HepG2 (cell line): ENCODE data around the gene BPHL. TPM values are rescaled to one million over a fixed set of nuclear protein-coding genes. Genes with fewer than 3 reads are reported as not detected.
A peak's percentile ranks its signal among the peaks of the same experiment; 100 is the strongest.

Source experiments
- AKAP8 ChIP-seq: sonication (generic); formaldehyde crosslinking; IDR thresholded peaks from 2 replicates; pipeline ENCODE4 v1.5.1; 2020; ENCODE audit warnings: mild to moderate bottlenecking, missing genetic modification reagents
- LBX2 ChIP-seq: sonication (generic); formaldehyde crosslinking; IDR thresholded peaks from 2 replicates; pipeline ENCODE4 v1.5.0; 2020; ENCODE audit warnings: missing genetic modification reagents, mild to moderate bottlenecking, borderline replicate concordance
- PAX8 ChIP-seq: sonication (generic); formaldehyde crosslinking; IDR thresholded peaks from 2 replicates; pipeline ENCODE4 v1.8.0; 2022; ENCODE audit warnings: mild to moderate bottlenecking, missing genetic modification reagents, borderline replicate concordance
- POGZ ChIP-seq: sonication (generic); formaldehyde crosslinking; IDR thresholded peaks from 2 replicates; pipeline ENCODE4 v1.4.0; 2020; ENCODE audit warnings: mild to moderate bottlenecking, missing genetic modification reagents
- SRSF9 ChIP-seq: fragments of 200-400 bp; formaldehyde crosslinking; IDR thresholded peaks from 2 replicates; pipeline ENCODE4 v1.6.1; 2018; ENCODE audit warnings: borderline replicate concordance, mild to moderate bottlenecking, low read depth, low read length; ENCODE audit not compliant: insufficient read depth, poor library complexity, severe bottlenecking
- TBX3 ChIP-seq: fragments of 450-650 bp; IDR thresholded peaks from 2 replicates; pipeline ENCODE4 v1.6.1; 2017; ENCODE audit warnings: antibody characterized with exemption, mild to moderate bottlenecking, inconsistent platforms, borderline replicate concordance
- TFAP4 ChIP-seq: sonication (generic); IDR thresholded peaks from 2 replicates; pipeline ENCODE4 v1.6.1; 2016; ENCODE audit warnings: low read depth, borderline replicate concordance
- TFE3 ChIP-seq: IDR thresholded peaks from 2 replicates; pipeline ENCODE4 v1.6.1; 2016
- ZBTB7B ChIP-seq: sonication (generic); formaldehyde crosslinking; IDR thresholded peaks from 2 replicates; pipeline ENCODE4 v1.4.0; 2020; ENCODE audit warnings: missing genetic modification reagents
- ZNF589 ChIP-seq: sonication (generic); formaldehyde crosslinking; conservative IDR thresholded peaks from 2 replicates; pipeline ENCODE4 v1.8.0; 2022; ENCODE audit warnings: mild to moderate bottlenecking, moderate library complexity, missing genetic modification reagents
- ZNF770 ChIP-seq: sonication (generic); formaldehyde crosslinking; IDR thresholded peaks from 2 replicates; pipeline ENCODE4 v1.5.0; 2020; ENCODE audit warnings: mild to moderate bottlenecking, missing genetic modification reagents
- polyA plus RNA-seq, 8 experiments: library from polyadenylated mRNA; depleted of rRNA in 3 of 8; stranded (reverse) in 7 of 8; unstranded in 1 of 8; fragments of >200 nt; fragmentation: Illumina TruSeq in 4 of 8; extraction: Trizol in 4 of 8; gene quantifications; 2 replicates each; pipeline versions ENCODE4 v1.2.1 to v1.2.3, GENCODE V29; 2011 to 2016; ENCODE audit warnings: low read depth in 4 of 8, missing spikeins in 1 of 8, mixed read lengths in 1 of 8; ENCODE audit not compliant: insufficient read depth in 1 of 8
- total RNA-seq, 5 experiments: library from RNA; depleted of rRNA; stranded (reverse); fragments of >200 nt; fragmentation: Illumina TruSeq; extraction: Trizol; gene quantifications; 2 replicates each; pipeline ENCODE4 v1.2.3, GENCODE V29; 2016; ENCODE audit warnings: low read depth in 1 of 5
- TF ChIP-seq, protein P1 (sequence below): sonication (generic); formaldehyde crosslinking; IDR thresholded peaks from 2 replicates; pipeline ENCODE4 v1.4.0; 2020; ENCODE audit warnings: missing genetic modification reagents
- TF ChIP-seq, protein P2 (sequence below): sonication (generic); formaldehyde crosslinking; IDR thresholded peaks from 2 replicates; pipeline ENCODE4 v1.8.1; 2023; ENCODE audit warnings: mild to moderate bottlenecking, missing genetic modification reagents
- TF ChIP-seq, protein P3 (sequence below): sonication (generic); formaldehyde crosslinking; IDR thresholded peaks from 2 replicates; pipeline ENCODE4 v1.4.0; 2020; ENCODE audit warnings: mild to moderate bottlenecking, low read depth, missing genetic modification reagents

The BPHL gene
- total and polyA plus RNA-seq, 2 of the 13 experiments (the other 11 are each of a cell fraction or from before 2014, with no cell fraction given) = 37.8 to 39.5 TPM

GRCh38 chr6:3162565-3163247 is 44.2 kb downstream of the BPHL start (continued):
- TF ChIP-seq TBX3 (peak; percentile 70; the same call in 1 of the 2 replicates), TFAP4 (no peak), POGZ (CRISPR knock-in tag) (peak; percentile 76), PAX8 (CRISPR knock-in tag) (no peak), ZBTB7B (CRISPR knock-in tag) (peak; percentile 80), SRSF9 (no peak), ZNF589 (CRISPR knock-in tag) (peak; percentile 96), ZNF770 (no peak), TFE3 (CRISPR knock-in tag) (peak; percentile 71), LBX2 (CRISPR knock-in tag) (peak; percentile 64; the same call in 1 of the 2 replicates), AKAP8 (CRISPR knock-in tag) (peak; percentile 47; the same call in 1 of the 2 replicates)
- TF ChIP-seq, protein P1, sequence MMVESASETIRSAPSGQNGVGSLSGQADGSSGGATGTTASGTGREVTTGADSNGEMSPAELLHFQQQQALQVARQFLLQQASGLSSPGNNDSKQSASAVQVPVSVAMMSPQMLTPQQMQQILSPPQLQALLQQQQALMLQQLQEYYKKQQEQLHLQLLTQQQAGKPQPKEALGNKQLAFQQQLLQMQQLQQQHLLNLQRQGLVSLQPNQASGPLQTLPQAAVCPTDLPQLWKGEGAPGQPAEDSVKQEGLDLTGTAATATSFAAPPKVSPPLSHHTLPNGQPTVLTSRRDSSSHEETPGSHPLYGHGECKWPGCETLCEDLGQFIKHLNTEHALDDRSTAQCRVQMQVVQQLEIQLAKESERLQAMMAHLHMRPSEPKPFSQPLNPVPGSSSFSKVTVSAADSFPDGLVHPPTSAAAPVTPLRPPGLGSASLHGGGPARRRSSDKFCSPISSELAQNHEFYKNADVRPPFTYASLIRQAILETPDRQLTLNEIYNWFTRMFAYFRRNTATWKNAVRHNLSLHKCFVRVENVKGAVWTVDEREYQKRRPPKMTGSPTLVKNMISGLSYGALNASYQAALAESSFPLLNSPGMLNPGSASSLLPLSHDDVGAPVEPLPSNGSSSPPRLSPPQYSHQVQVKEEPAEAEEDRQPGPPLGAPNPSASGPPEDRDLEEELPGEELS (CRISPR knock-in tag) = no peak; the same call in 1 of the 2 replicates
- TF ChIP-seq, protein P2, sequence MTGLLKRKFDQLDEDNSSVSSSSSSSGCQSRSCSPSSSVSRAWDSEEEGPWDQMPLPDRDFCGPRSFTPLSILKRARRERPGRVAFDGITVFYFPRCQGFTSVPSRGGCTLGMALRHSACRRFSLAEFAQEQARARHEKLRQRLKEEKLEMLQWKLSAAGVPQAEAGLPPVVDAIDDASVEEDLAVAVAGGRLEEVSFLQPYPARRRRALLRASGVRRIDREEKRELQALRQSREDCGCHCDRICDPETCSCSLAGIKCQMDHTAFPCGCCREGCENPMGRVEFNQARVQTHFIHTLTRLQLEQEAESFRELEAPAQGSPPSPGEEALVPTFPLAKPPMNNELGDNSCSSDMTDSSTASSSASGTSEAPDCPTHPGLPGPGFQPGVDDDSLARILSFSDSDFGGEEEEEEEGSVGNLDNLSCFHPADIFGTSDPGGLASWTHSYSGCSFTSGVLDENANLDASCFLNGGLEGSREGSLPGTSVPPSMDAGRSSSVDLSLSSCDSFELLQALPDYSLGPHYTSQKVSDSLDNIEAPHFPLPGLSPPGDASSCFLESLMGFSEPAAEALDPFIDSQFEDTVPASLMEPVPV (CRISPR knock-in tag) = peak; percentile 81; the same call in 1 of the 2 replicates
- TF ChIP-seq, protein P3, sequence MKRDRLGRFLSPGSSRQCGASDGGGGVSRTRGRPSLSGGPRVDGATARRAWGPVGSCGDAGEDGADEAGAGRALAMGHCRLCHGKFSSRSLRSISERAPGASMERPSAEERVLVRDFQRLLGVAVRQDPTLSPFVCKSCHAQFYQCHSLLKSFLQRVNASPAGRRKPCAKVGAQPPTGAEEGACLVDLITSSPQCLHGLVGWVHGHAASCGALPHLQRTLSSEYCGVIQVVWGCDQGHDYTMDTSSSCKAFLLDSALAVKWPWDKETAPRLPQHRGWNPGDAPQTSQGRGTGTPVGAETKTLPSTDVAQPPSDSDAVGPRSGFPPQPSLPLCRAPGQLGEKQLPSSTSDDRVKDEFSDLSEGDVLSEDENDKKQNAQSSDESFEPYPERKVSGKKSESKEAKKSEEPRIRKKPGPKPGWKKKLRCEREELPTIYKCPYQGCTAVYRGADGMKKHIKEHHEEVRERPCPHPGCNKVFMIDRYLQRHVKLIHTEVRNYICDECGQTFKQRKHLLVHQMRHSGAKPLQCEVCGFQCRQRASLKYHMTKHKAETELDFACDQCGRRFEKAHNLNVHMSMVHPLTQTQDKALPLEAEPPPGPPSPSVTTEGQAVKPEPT = peak; percentile 79; the same call in 1 of the 2 replicates
